Activated CD4-positive, alpha-beta T cell treated with anti-CD3 and anti-CD28 coated beads for 36 hours (primary cell): Measurements from ENCODE around the gene RUVBL1. TPM values are rescaled to one million over a fixed set of nuclear protein-coding genes. Genes with fewer than 3 reads are reported as not detected.

Source experiments
- ATAC-seq: fragments of 200-7000 bp; cut with Tn5 transposase; one replicate; pipeline ENCODE4 v1.10.0; 2021; ENCODE audit warnings: mild to moderate bottlenecking, moderate library complexity
- CTCF ChIA-PET: fragments of 350-600 bp; sonication (Branson Sonifier 250); formaldehyde crosslinking; loops from one replicate; lab custom pipeline; 2021; ENCODE audit warnings: antibody characterized with exemption; lab: Charles Lee
- POLR2A ChIA-PET: fragments of 350-600 bp; sonication (Branson Sonifier 250); formaldehyde crosslinking; loops from one replicate; lab custom pipeline; 2021; ENCODE audit warnings: antibody characterized with exemption, inconsistent platforms; lab: Charles Lee
- DNase-seq: peaks from one replicate; pipeline ENCODE4 v3.0.0-alpha.2; 2020
- H3K27ac Mint-ChIP-seq: one replicate; pipeline ENCODE4 v1.8.0; 2021; ENCODE audit warnings: mixed read lengths
- H3K27me3 Mint-ChIP-seq: one replicate; pipeline ENCODE4 v1.8.0; 2021; ENCODE audit warnings: mixed read lengths
- H3K36me3 Mint-ChIP-seq: one replicate; pipeline ENCODE4 v1.8.0; 2021; ENCODE audit warnings: low read depth, mixed read lengths
- H3K4me1 Mint-ChIP-seq: one replicate; pipeline ENCODE4 v1.8.0; 2021; ENCODE audit warnings: mixed read lengths
- H3K4me3 Mint-ChIP-seq: one replicate; pipeline ENCODE4 v1.8.0; 2021; ENCODE audit warnings: mild to moderate bottlenecking, moderate library complexity, mixed read lengths
- H3K9me3 Mint-ChIP-seq: one replicate; pipeline ENCODE4 v1.8.0; 2021; ENCODE audit warnings: low read depth, mixed read lengths
- intact Hi-C, 2 experiments: fragments of 100-400 bp; cut with DNase I in 1 of 2; cut with micrococcal nuclease in 1 of 2; formaldehyde crosslinking; loops; one replicate each; pipeline versions ENCODE4 v1.14.2 to v1.15.1; 2022 to 2024; cut with DNase I, micrococcal nuclease
- total RNA-seq, 2 experiments: library from RNA; stranded (reverse); gene quantifications; one replicate each; pipeline ENCODE4 v1.2.3, GENCODE V29; 2021

Gene RUVBL1
- total RNA-seq, 2 experiments from 2014 or later, result 97.0 to 99.9 TPM

- no peaks in the 10 kb centered on the region for H3K27me3 Mint-ChIP-seq
- intact Hi-C loops, result no loop called here
- ATAC-seq, result peak; percentile 76
- peak overlapping the region; percentile 33 for H3K27ac Mint-ChIP-seq
- peak; percentile 50 for DNase-seq
- POLR2A ChIA-PET, result no interaction called here
- H3K4me1 Mint-ChIP-seq, result no peaks in the 10 kb centered on the region
- H3K4me3 Mint-ChIP-seq, result no peak overlapping the region
- no peaks in the 10 kb centered on the region for H3K9me3 Mint-ChIP-seq
- CTCF ChIA-PET, result interaction anchor here (0.7 to 3.9 kb wide), 4 partner anchors 11 to 294 kb away, joined by 3 to 12 read pairs (median 8); no protein-coding TSS in a partner anchor
- H3K36me3 Mint-ChIP-seq, result peaks cover 53% of the 10 kb centered on the region
Observed at GRCh38 chr3:128068156-128068620, 55.4 kb downstream of the RUVBL1 start.

GRCh38 chr3:128067489-128067888 lies 56.1 kb downstream of the RUVBL1 start:
- DNase-seq, result no peak
- intact Hi-C loops, result no loop called here
- H3K36me3 Mint-ChIP-seq, result peaks cover 57% of the 10 kb centered on the region
- no peaks in the 10 kb centered on the region for H3K4me1 Mint-ChIP-seq
- H3K9me3 Mint-ChIP-seq, result no peaks in the 10 kb centered on the region
- no peak overlapping the region for H3K4me3 Mint-ChIP-seq
- H3K27me3 Mint-ChIP-seq, result no peaks in the 10 kb centered on the region
- no peak for ATAC-seq
- POLR2A ChIA-PET, result no interaction called here
- no peak overlapping the region for H3K27ac Mint-ChIP-seq
- CTCF ChIA-PET, result interaction anchor here (0.7 to 3.9 kb wide), 5 partner anchors 11 to 66 kb away, joined by 3 to 12 read pairs (median 7); no protein-coding TSS in a partner anchor

DNA sequence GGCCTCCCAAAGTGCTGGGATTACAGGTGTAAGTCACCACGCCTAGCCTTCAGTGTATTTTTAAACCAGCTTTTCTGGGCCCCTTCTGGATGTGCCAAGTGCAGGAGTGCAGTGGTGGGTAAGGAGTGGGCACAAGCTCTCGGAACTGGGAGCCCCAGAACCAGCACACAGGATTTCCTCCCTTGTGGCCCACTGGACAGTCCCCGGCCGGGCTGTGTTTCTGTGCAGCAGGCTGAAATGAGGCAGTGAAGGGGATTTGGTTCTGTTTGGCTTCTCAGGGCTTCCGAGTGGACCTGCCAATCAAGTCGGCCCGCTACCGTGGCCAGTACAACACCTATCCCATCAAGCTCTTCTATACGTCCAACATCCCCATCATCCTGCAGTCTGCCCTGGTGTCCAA lies 56.9 kb downstream of the RUVBL1 start:
- ChIA-PET CTCF (interaction anchor here (0.8 to 3.9 kb wide), 3 partner anchors 10 to 13 kb away, joined by 3 to 12 read pairs (median 5); no protein-coding TSS in a partner anchor), POLR2A (no interaction called here)
- Mint-ChIP-seq H3K4me3 (no peak overlapping the region), H3K36me3 (peaks cover 63% of the 10 kb centered on the region), H3K27me3 (no peaks in the 10 kb centered on the region), H3K4me1 (no peaks in the 10 kb centered on the region), H3K9me3 (no peaks in the 10 kb centered on the region), H3K27ac (no peak overlapping the region)
- no peak for ATAC-seq
- intact Hi-C loops, result no loop called here
- DNase-seq, result no peak

- ChIA-PET CTCF (interaction anchor here (1.1 to 3.9 kb wide), 4 partner anchors 8 to 41 kb away, joined by 3 to 12 read pairs (median 6); no protein-coding TSS in a partner anchor), POLR2A (no interaction called here)
- intact Hi-C loops, result no loop called here
- no peak overlapping the region for H3K4me3 Mint-ChIP-seq
- H3K4me1 Mint-ChIP-seq, result no peaks in the 10 kb centered on the region
- DNase-seq, result no peak
- no peaks in the 10 kb centered on the region for H3K27me3 Mint-ChIP-seq
- no peak for ATAC-seq
- peaks cover 68% of the 10 kb centered on the region for H3K36me3 Mint-ChIP-seq
- no peaks in the 10 kb centered on the region for H3K9me3 Mint-ChIP-seq
- H3K27ac Mint-ChIP-seq, result no peak overlapping the region
Observed at GRCh38 chr3:128066114-128066513, 57.5 kb downstream of the RUVBL1 start.

- H3K36me3 Mint-ChIP-seq, result peaks cover 72% of the 10 kb centered on the region
- no peak overlapping the region for H3K27ac Mint-ChIP-seq
- no peaks in the 10 kb centered on the region for H3K27me3 Mint-ChIP-seq
- no peaks in the 10 kb centered on the region for H3K4me1 Mint-ChIP-seq
- no peak for DNase-seq
- intact Hi-C loops, result no loop called here
- ChIA-PET CTCF (interaction anchor here (1.1 to 1.5 kb wide), 2 partner anchors 12 to 42 kb away, joined by 3 to 5 read pairs; no protein-coding TSS in a partner anchor), POLR2A (interaction anchor here (0.6 kb wide), 1 partner anchor 11 kb away, joined by 3 read pairs; no protein-coding TSS in a partner anchor)
- ATAC-seq, result no peak
- H3K4me3 Mint-ChIP-seq, result no peak overlapping the region
- no peaks in the 10 kb centered on the region for H3K9me3 Mint-ChIP-seq
Observed at GRCh38 chr3:128064962-128065361, 58.6 kb downstream of the RUVBL1 start.

DNA sequence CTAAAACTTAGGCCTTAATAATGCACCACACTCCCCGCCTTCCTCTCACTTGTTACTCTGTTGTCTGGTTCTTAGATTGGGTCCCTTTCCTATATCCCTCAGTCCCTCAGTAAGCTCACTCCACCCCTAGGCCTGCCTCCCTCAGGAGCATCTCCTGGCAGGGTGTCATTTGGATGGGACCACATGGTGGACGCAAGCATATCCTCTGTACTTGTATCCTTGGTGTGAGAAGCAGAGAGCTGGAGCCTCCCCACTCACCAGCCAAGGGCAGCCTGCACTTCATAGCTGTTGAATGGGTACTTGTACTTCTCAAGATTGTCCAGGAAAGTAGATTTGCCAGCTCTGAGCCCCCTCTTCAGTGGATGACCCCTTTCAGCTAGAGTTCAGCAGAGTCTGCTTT lies 59.7 kb downstream of the RUVBL1 start:
- H3K4me3 Mint-ChIP-seq, result no peak overlapping the region
- intact Hi-C loops, result no loop called here
- ChIA-PET POLR2A (interaction anchor here (0.8 kb wide), 1 partner anchor 10 kb away, joined by 3 read pairs; no protein-coding TSS in a partner anchor), CTCF (interaction anchor here (0.7 kb wide), 2 partner anchors 211 to 214 kb away, joined by 3 read pairs; no protein-coding TSS in a partner anchor)
- no peaks in the 10 kb centered on the region for H3K9me3 Mint-ChIP-seq
- no peak for ATAC-seq
- H3K27ac Mint-ChIP-seq, result peak overlapping the region; percentile 75
- no peaks in the 10 kb centered on the region for H3K27me3 Mint-ChIP-seq
- peaks cover 79% of the 10 kb centered on the region for H3K36me3 Mint-ChIP-seq
- no peak for DNase-seq
- no peaks in the 10 kb centered on the region for H3K4me1 Mint-ChIP-seq

DNA sequence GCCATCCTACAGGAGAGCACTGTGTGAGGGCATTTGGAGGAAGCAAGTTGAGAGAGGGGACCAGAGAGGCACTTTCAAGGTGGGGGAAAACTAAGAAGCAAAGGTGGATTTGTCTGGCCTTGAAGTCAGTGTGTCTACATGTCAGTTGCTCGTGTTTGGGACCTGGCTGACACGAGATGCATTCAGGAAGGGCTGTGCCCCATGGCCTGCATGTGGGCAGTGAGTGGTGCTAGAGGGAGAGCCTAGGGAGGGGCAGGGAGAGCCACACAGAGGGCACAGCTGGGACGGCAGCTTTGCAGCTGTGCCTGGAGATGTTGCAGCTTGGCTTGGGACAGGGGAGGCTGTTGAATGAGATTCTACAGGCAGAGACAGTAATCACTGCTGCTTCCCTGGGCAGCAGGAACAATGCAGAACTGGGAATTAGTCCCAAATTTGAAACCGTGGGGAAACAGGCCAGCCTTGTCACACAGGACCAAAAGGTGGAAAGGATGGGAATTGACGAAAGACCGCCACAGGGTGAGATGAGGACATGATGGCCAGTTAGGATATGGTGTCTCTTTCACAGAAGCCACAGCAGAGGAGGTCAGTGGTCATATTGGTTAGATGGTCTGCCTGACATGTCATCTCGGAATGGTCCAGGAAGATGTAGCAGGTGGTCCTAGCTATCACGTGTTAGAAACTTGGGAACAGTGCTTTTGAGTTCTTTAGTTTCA lies 61.4 kb downstream of the RUVBL1 start:
- no peaks in the 10 kb centered on the region for H3K27me3 Mint-ChIP-seq
- no peaks in the 10 kb centered on the region for H3K4me1 Mint-ChIP-seq
- intact Hi-C loops, result no loop called here
- ATAC-seq (no peak), DNase-seq (no peak)
- CTCF ChIA-PET, result no interaction called here
- H3K27ac Mint-ChIP-seq, result peak overlapping the region; percentile 0
- H3K4me3 Mint-ChIP-seq, result no peak overlapping the region
- peaks cover 74% of the 10 kb centered on the region for H3K36me3 Mint-ChIP-seq
- POLR2A ChIA-PET, result no interaction called here
- no peaks in the 10 kb centered on the region for H3K9me3 Mint-ChIP-seq

- Mint-ChIP-seq H3K4me1 (peaks cover under 1% of the 10 kb centered on the region), H3K36me3 (peaks cover 71% of the 10 kb centered on the region), H3K9me3 (no peaks in the 10 kb centered on the region), H3K27me3 (no peaks in the 10 kb centered on the region), H3K4me3 (no peak overlapping the region), H3K27ac (no peak overlapping the region)
- ChIA-PET POLR2A (no interaction called here), CTCF (interaction anchor here (1.0 to 1.7 kb wide), 3 partner anchors 9 to 39 kb away, joined by 4 to 7 read pairs (median 6); no protein-coding TSS in a partner anchor)
- no peak for ATAC-seq
- intact Hi-C loops, result no loop called here
- no peak for DNase-seq
Observed at GRCh38 chr3:128060473-128061381, 62.9 kb downstream of the RUVBL1 start.

GRCh38 chr3:128056258-128056657 lies 67.4 kb downstream of the RUVBL1 start:
- intact Hi-C loops, result loop anchor here (10.0 kb wide), 3 partner anchors 461 to 1129 kb away; partner anchors contain the start of genes CNBP (in 1 of the 2), MCM2 (in 1 of the 2) and TPRA1 (in 1 of the 2)
- DNase-seq (no peak), ATAC-seq (no peak)
- POLR2A ChIA-PET, result interaction anchor here (1.0 kb wide), 1 partner anchor 392 kb away, joined by 3 read pairs; no protein-coding TSS in a partner anchor
- Mint-ChIP-seq H3K36me3 (peaks cover 68% of the 10 kb centered on the region), H3K4me1 (peaks cover 30% of the 10 kb centered on the region), H3K9me3 (no peaks in the 10 kb centered on the region), H3K4me3 (no peak overlapping the region), H3K27ac (no peak overlapping the region), H3K27me3 (no peaks in the 10 kb centered on the region)
- CTCF ChIA-PET, result interaction anchor here (0.6 to 1.9 kb wide), 3 partner anchors 11 to 931 kb away, joined by 3 to 12 read pairs (median 3); no protein-coding TSS in a partner anchor

GRCh38 chr3:128054367-128054766 lies 69.2 kb downstream of the RUVBL1 start:
- Mint-ChIP-seq H3K27me3 (no peaks in the 10 kb centered on the region), H3K4me3 (peak overlapping the region; percentile 90), H3K9me3 (no peaks in the 10 kb centered on the region), H3K4me1 (peaks cover 34% of the 10 kb centered on the region), H3K27ac (peak overlapping the region; percentile 68), H3K36me3 (peaks cover 50% of the 10 kb centered on the region)
- POLR2A ChIA-PET, result no interaction called here
- ATAC-seq, result no peak
- DNase-seq, result no peak
- CTCF ChIA-PET, result interaction anchor here (0.6 to 1.8 kb wide), 4 partner anchors 14 to 464 kb away, joined by 3 to 9 read pairs (median 6); no protein-coding TSS in a partner anchor
- intact Hi-C loops, result loop anchor here (5.0 to 10.0 kb wide), 6 partner anchors 98 to 1383 kb away; partner anchors contain the start of genes ABTB1 (in 1 of the 2), CNBP (in 1 of the 2), EEFSEC (in 1 of the 2) and MBD4 (in 1 of the 2)
